ENCODE measurements around the gene RDH5.

Gene RDH5

DNA sequence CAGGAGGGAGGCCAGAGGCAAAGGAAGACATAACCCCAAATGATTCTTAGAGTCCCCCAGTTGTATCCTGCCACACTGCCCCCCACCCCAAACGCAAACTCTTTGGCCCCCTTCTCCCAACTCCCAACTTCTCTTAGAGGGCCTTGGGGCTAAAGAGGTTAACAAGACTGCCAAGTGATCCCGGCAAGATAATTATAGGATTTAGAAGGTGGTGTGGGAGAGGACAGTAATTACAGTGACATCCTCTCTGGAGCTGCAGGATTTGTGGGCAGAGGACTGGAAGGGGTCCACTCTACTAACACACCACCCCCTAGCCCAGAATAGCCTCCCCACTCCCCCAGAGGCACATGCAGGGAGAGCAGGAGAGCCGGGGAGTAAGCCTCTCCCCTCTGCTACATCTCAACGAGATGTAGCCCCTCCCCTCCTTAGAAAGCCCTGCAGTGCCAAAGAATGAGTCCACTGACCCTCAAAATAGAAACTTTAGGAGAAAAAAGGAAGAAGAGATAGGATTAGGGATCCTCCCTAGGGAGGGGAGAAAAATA is 17.5 kb downstream of the RDH5 start:
- Histone ChIP-seq H3K9ac (ENCODE audit: low read length) (peak overlapping the region; percentile 48), H3K27ac (ENCODE audit: low read depth, low read length) (peak overlapping the region; percentile 23; the same call in 1 of the 2 replicates), H3F3A (ENCODE audit: insufficient read depth) (peaks cover 7% of the 10 kb centered on the region), H4K20me1 (ENCODE audit: low read depth, low read length) (no peaks in the 10 kb centered on the region), H2AFZ (ENCODE audit: low read depth, low read length, severe bottlenecking) (peak overlapping the region; percentile 80), H3K36me3 (ENCODE audit: low read length) (no peaks in the 10 kb centered on the region), H3K9me3 (ENCODE audit: insufficient read depth, low read length) (no peaks in the 10 kb centered on the region), H3K4me2 (ENCODE audit: low read depth, low read length, poor library complexity, severe bottlenecking) (peak overlapping the region; percentile 89), H3K4me3 (ENCODE audit: insufficient read depth, low read length, poor library complexity, severe bottlenecking) (peak overlapping the region; percentile 63), H3K27me3 (ENCODE audit: low read length) (no peaks in the 10 kb centered on the region), H3K79me2 (ENCODE audit: insufficient read depth, low read length) (no peaks in the 10 kb centered on the region), H3K9me2 (replicated peaks; ENCODE audit: insufficient read depth, low read length) (no peaks in the 10 kb centered on the region)
- TF ChIP-seq EZH2phosphoT487 (conservative IDR thresholded peaks at IDR 0.05; ENCODE audit: low read length) (no peak), CTCF (IDR thresholded peaks at IDR 0.05; ENCODE audit: insufficient read depth, low read length, poor library complexity, severe bottlenecking) (peak; percentile 9)

DNA sequence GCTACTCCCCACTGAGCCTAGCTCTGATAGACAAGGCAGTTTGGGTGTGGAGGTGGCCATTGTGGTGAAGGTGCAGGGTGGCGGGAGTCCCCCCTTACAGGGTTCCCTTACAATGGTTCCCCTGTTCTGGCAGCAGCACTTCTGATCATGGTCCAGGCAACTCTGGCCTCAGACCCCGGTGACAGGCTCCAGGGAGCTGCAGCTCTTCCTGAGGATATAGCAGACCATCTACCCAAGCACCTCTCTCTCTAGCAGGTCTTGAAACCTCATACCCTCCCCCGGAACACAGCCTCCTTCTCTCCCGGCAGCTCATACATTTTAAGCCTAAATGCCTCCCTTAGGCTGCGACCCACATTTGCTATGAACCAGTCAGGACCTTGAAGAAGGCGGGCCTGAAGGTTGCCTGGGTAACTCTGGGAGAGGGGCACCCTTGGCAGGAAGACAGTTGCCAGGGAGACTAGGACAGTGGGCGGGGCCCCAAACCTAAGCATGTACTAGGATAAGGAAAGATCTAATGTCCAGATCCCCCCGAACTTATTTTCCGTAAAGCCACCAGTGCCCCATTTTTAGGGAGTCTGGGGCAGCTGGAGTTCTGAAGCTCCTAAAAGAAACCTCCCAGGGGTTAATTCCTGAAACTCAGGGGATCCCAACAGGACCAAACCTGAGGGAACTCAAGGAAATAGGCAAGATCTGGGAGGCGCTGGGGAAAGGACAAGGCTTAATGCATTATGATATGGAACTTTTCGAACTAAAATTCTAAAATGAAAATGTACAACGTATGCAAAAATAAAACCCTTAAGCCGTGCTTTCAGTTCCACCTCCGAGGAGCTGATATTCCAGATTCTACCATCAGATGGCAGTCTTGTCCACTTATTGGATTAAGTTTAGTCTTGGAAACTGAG is 18.2 kb downstream of the RDH5 start:
- Histone ChIP-seq H3K9me3 (ENCODE audit: insufficient read depth, low read length) (no peaks in the 10 kb centered on the region), H3K9ac (ENCODE audit: low read length) (peak overlapping the region; percentile 48), H3K4me2 (ENCODE audit: low read depth, low read length, poor library complexity, severe bottlenecking) (peak overlapping the region; percentile 89), H4K20me1 (ENCODE audit: low read depth, low read length) (no peaks in the 10 kb centered on the region), H3K27me3 (ENCODE audit: low read length) (no peaks in the 10 kb centered on the region), H3K4me3 (ENCODE audit: insufficient read depth, low read length, poor library complexity, severe bottlenecking) (peak overlapping the region; percentile 63), H3F3A (ENCODE audit: insufficient read depth) (peaks cover 7% of the 10 kb centered on the region), H3K27ac (ENCODE audit: low read depth, low read length) (peak overlapping the region; percentile 42), H3K9me2 (replicated peaks; ENCODE audit: insufficient read depth, low read length) (no peaks in the 10 kb centered on the region), H3K36me3 (ENCODE audit: low read length) (no peaks in the 10 kb centered on the region), H2AFZ (ENCODE audit: low read depth, low read length, severe bottlenecking) (peak overlapping the region; percentile 80), H3K79me2 (ENCODE audit: insufficient read depth, low read length) (no peaks in the 10 kb centered on the region)
- TF ChIP-seq CTCF (IDR thresholded peaks at IDR 0.05; ENCODE audit: insufficient read depth, low read length, poor library complexity, severe bottlenecking), result peak; percentile 78
- no peak for TF ChIP-seq EZH2phosphoT487 (conservative IDR thresholded peaks at IDR 0.05; ENCODE audit: low read length)

DNA sequence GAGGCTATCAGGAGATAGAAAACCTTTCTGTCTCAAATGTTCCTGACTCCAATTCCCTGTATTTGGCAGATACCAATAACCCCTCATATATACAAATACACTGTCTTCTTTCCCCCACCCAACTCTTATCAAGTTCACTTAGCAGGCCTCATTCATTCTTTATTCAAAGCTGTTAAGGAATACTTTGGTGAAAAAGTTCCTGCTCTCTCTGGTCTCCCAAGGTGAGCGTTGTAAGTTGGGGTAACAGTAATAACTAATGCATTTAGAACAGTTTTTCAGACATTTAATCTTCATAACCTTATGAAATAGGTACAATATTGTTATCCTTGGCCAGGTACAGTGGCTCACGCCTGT is 18.8 kb downstream of the RDH5 start:
- Histone ChIP-seq H3K27ac (ENCODE audit: low read depth, low read length) (no peak overlapping the region), H3F3A (ENCODE audit: insufficient read depth) (peaks cover 7% of the 10 kb centered on the region), H4K20me1 (ENCODE audit: low read depth, low read length) (no peaks in the 10 kb centered on the region), H3K79me2 (ENCODE audit: insufficient read depth, low read length) (no peaks in the 10 kb centered on the region), H3K9me2 (replicated peaks; ENCODE audit: insufficient read depth, low read length) (no peaks in the 10 kb centered on the region), H3K9ac (ENCODE audit: low read length) (0 out of 2 replicates have a peak overlapping the region, but pooled peaks have one; percentile 48), H3K4me3 (ENCODE audit: insufficient read depth, low read length, poor library complexity, severe bottlenecking) (no peak overlapping the region), H3K27me3 (ENCODE audit: low read length) (no peaks in the 10 kb centered on the region), H2AFZ (ENCODE audit: low read depth, low read length, severe bottlenecking) (no peak overlapping the region), H3K9me3 (ENCODE audit: insufficient read depth, low read length) (no peaks in the 10 kb centered on the region), H3K4me2 (ENCODE audit: low read depth, low read length, poor library complexity, severe bottlenecking) (peak overlapping the region; percentile 89), H3K36me3 (ENCODE audit: low read length) (no peaks in the 10 kb centered on the region)
- TF ChIP-seq CTCF (IDR thresholded peaks at IDR 0.05; ENCODE audit: insufficient read depth, low read length, poor library complexity, severe bottlenecking) (no peak), EZH2phosphoT487 (conservative IDR thresholded peaks at IDR 0.05; ENCODE audit: low read length) (no peak)

Data from SU-DHL-6 (cell line).